ENCODE data around the gene LHX5. TPM values are rescaled to one million over a fixed set of nuclear protein-coding genes. Genes with fewer than 3 reads are reported as not detected.

The LHX5 gene
- total RNA-seq, 1 donor from 2014 or later = not detected

- intact Hi-C loops (cut with DNase I) = no loop called here
- ATAC-seq (ENCODE audit: poor library complexity) (no peak), DNase-seq (no peak)
Measured at GRCh38 chr12:113453330-113453729, 18.3 kb downstream of the LHX5 start.

- intact Hi-C loops (cut with DNase I) = no loop called here
- ATAC-seq (ENCODE audit: poor library complexity) = no peak
- no peak for DNase-seq
Measured at GRCh38 chr12:113452458-113452857, 19.2 kb downstream of the LHX5 start.

- ATAC-seq (ENCODE audit: poor library complexity) (no peak), DNase-seq (no peak)
- intact Hi-C loops (cut with DNase I) = no loop called here
Measured at GRCh38 chr12:113449839-113450238, 21.8 kb downstream of the LHX5 start.

- intact Hi-C loops (cut with DNase I) = no loop called here
- no peak for ATAC-seq (ENCODE audit: poor library complexity)
Measured at GRCh38 chr12:113449299-113449698, 22.4 kb downstream of the LHX5 start.

GRCh38 chr12:113448873-113449272, 22.8 kb downstream of the LHX5 start:
- no peak for ATAC-seq (ENCODE audit: poor library complexity)
- intact Hi-C loops (cut with DNase I) = no loop called here
- DNase-seq = no peak

More at GRCh38 chr12:113449299-113449698, 22.4 kb downstream of the LHX5 start:
- no peak for DNase-seq

GRCh38 chr12:113445544-113446171, 26.0 kb downstream of the LHX5 start:
- intact Hi-C loops (cut with DNase I) = no loop called here
- no peak for ATAC-seq (ENCODE audit: poor library complexity)
- no peak for DNase-seq

- intact Hi-C loops (cut with DNase I) = no loop called here
- no peak for ATAC-seq (ENCODE audit: poor library complexity)
Measured at GRCh38 chr12:113443030-113443539, 28.6 kb downstream of the LHX5 start.

GRCh38 chr12:113440947-113441782, 30.5 kb downstream of the LHX5 start:
- DNase-seq (no peak), ATAC-seq (ENCODE audit: poor library complexity) (no peak)
- intact Hi-C loops (cut with DNase I) = no loop called here

More at GRCh38 chr12:113443030-113443539, 28.6 kb downstream of the LHX5 start:
- DNase-seq = no peak

- intact Hi-C loops (cut with DNase I) = no loop called here
- ATAC-seq (ENCODE audit: poor library complexity) (no peak), DNase-seq (no peak)
Measured at GRCh38 chr12:113440336-113440735, 31.3 kb downstream of the LHX5 start.

GRCh38 chr12:113439606-113440030, 32.1 kb downstream of the LHX5 start:
- intact Hi-C loops (cut with DNase I) = no loop called here
- ATAC-seq (ENCODE audit: poor library complexity) (peak; percentile 45), DNase-seq (no peak)

- no peak for DNase-seq
- no peak for ATAC-seq (ENCODE audit: poor library complexity)
- intact Hi-C loops (cut with DNase I) = no loop called here
Measured at GRCh38 chr12:113439301-113439597, 32.4 kb downstream of the LHX5 start.

- intact Hi-C loops (cut with DNase I) = no loop called here
- no peak for ATAC-seq (ENCODE audit: poor library complexity)
- DNase-seq = no peak
Measured at GRCh38 chr12:113438523-113439300, 33.0 kb downstream of the LHX5 start.

GRCh38 chr12:113437729-113438100, 34.0 kb downstream of the LHX5 start:
- DNase-seq = no peak
- intact Hi-C loops (cut with DNase I) = no loop called here
- no peak for ATAC-seq (ENCODE audit: poor library complexity)

- ATAC-seq (ENCODE audit: poor library complexity) = no peak
- intact Hi-C loops (cut with DNase I) = no loop called here
Measured at GRCh38 chr12:113436993-113437728, 34.5 kb downstream of the LHX5 start.

GRCh38 chr12:113436586-113436985, 35.1 kb downstream of the LHX5 start:
- no peak for DNase-seq
- intact Hi-C loops (cut with DNase I) = no loop called here
- ATAC-seq (ENCODE audit: poor library complexity) = no peak

More at GRCh38 chr12:113436993-113437728, 34.5 kb downstream of the LHX5 start:
- no peak for DNase-seq

- no peak for DNase-seq
- ATAC-seq (ENCODE audit: poor library complexity) = no peak
- intact Hi-C loops (cut with DNase I) = no loop called here
Measured at GRCh38 chr12:113435367-113435766, 36.3 kb downstream of the LHX5 start.

- intact Hi-C loops (cut with DNase I) = no loop called here
- ATAC-seq (ENCODE audit: poor library complexity) = no peak
- no peak for DNase-seq
Measured at GRCh38 chr12:113432986-113433385, 38.7 kb downstream of the LHX5 start.

GRCh38 chr12:113428482-113428881, 43.2 kb downstream of the LHX5 start:
- no peak for DNase-seq
- intact Hi-C loops (cut with DNase I) = loop anchor here (10.0 kb wide), 1 partner anchor 244 kb away; the partner anchor contains the start of genes DDX54 and RITA1
- no peak for ATAC-seq (ENCODE audit: poor library complexity)

- ATAC-seq (ENCODE audit: poor library complexity) (no peak), DNase-seq (no peak)
- intact Hi-C loops (cut with DNase I) = loop anchor here (10.0 kb wide), 1 partner anchor 243 kb away; the partner anchor contains the start of genes DDX54 and RITA1
Measured at GRCh38 chr12:113427882-113428281, 43.8 kb downstream of the LHX5 start.

Data from Right ventricle myocardium superior (tissue), 1 donor.